WI38 (cell line): Measurements from ENCODE around the gene CD44.

Source experiments
- H3K4me3 ChIP-seq: 2 replicates; pipeline ENCODE4 v1.5.1; 2011; ENCODE audit warnings: low read depth, mild to moderate bottlenecking, control low read depth, low read length
- TF ChIP-seq, protein P1 (sequence below): IDR thresholded peaks from 2 replicates; pipeline ENCODE4 v1.5.1; 2012; ENCODE audit warnings: low read depth, mild to moderate bottlenecking, control low read depth, low read length

CD44 gene

DNA sequence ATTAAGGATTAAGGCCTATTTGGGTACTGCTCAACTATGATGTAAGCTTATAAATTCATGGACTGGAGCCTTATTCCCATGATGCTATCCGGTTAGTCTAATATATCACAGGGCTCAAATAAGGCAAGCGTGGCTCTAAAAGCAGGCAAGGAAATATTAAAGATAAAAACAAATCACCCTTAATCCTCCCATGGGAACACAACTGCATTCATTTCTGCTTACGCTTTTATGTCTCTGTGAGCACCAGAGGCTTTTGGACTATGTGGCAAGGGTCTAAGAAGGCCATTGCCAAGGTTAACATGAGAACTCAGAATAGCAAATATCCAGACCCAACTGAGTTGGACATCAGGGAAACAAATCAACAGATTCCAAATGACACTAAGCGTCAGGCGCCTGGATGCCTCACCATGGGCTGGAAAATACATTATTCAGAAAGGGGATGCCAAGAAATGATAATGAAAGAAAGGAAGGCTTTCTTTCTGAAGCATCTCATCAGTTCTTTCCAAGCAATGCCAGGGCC is 142.3 kb downstream of the CD44 start:
- TF ChIP-seq, protein P1, sequence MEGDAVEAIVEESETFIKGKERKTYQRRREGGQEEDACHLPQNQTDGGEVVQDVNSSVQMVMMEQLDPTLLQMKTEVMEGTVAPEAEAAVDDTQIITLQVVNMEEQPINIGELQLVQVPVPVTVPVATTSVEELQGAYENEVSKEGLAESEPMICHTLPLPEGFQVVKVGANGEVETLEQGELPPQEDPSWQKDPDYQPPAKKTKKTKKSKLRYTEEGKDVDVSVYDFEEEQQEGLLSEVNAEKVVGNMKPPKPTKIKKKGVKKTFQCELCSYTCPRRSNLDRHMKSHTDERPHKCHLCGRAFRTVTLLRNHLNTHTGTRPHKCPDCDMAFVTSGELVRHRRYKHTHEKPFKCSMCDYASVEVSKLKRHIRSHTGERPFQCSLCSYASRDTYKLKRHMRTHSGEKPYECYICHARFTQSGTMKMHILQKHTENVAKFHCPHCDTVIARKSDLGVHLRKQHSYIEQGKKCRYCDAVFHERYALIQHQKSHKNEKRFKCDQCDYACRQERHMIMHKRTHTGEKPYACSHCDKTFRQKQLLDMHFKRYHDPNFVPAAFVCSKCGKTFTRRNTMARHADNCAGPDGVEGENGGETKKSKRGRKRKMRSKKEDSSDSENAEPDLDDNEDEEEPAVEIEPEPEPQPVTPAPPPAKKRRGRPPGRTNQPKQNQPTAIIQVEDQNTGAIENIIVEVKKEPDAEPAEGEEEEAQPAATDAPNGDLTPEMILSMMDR: no peak
- H3K4me3 ChIP-seq: no peak overlapping the region
